Measurements from ENCODE around the gene GLIS1.

GRCh38 chr1:53693773-53694717, 44.9 kb downstream of the GLIS1 start:
- TF ChIP-seq CTCF (conservative IDR thresholded peaks at IDR 0.05; ENCODE audit: low read depth, low read length) (no peak), EZH2 (IDR thresholded peaks at IDR 0.05; ENCODE audit: borderline replicate concordance, low read depth, low read length, poor library complexity, severe bottlenecking) (no peak)

Measured in A673 (cell line).